Measurements from ENCODE around the gene KCNMA1.

KCNMA1 gene

GRCh38 chr10:77152256-77152655 lies 485.4 kb downstream of the KCNMA1 start:
- Histone ChIP-seq H3K9ac (ENCODE audit: low read length) (no peak overlapping the region), H3K36me3 (ENCODE audit: control insufficient read depth, insufficient read depth, low read length) (no peaks in the 10 kb centered on the region), H3K4me1 (ENCODE audit: control insufficient read depth, insufficient read depth, low read length) (peaks cover 6% of the 10 kb centered on the region)

GRCh38 chr10:77151408-77151807 lies 486.2 kb downstream of the KCNMA1 start:
- Histone ChIP-seq H3K4me1 (ENCODE audit: control insufficient read depth, insufficient read depth, low read length) (peaks cover 2% of the 10 kb centered on the region), H3K4me3 (ENCODE audit: low read length) (no peak overlapping the region), H3K36me3 (ENCODE audit: control insufficient read depth, insufficient read depth, low read length) (no peaks in the 10 kb centered on the region)

More at GRCh38 chr10:77152256-77152655, 485.4 kb downstream of the KCNMA1 start:
- H3K27ac ChIP-seq (ENCODE audit: low read depth, low read length), result no peak overlapping the region
- H3K4me3 ChIP-seq (ENCODE audit: low read length), result no peak overlapping the region
- no peaks in the 10 kb centered on the region for H3K27me3 ChIP-seq (ENCODE audit: control insufficient read depth, insufficient read depth, low read length)

GRCh38 chr10:77149706-77150105 lies 487.9 kb downstream of the KCNMA1 start:
- no peaks in the 10 kb centered on the region for H3K4me1 ChIP-seq (ENCODE audit: control insufficient read depth, insufficient read depth, low read length)
- no peaks in the 10 kb centered on the region for H3K27me3 ChIP-seq (ENCODE audit: control insufficient read depth, insufficient read depth, low read length)
- H3K27ac ChIP-seq (ENCODE audit: low read depth, low read length), result no peak overlapping the region
- no peak overlapping the region for H3K4me3 ChIP-seq (ENCODE audit: low read length)
- no peaks in the 10 kb centered on the region for H3K36me3 ChIP-seq (ENCODE audit: control insufficient read depth, insufficient read depth, low read length)
- H3K9ac ChIP-seq (ENCODE audit: low read length), result no peak overlapping the region

More at GRCh38 chr10:77151408-77151807, 486.2 kb downstream of the KCNMA1 start:
- H3K27ac ChIP-seq (ENCODE audit: low read depth, low read length), result no peak overlapping the region
- no peak overlapping the region for H3K9ac ChIP-seq (ENCODE audit: low read length)
- H3K27me3 ChIP-seq (ENCODE audit: control insufficient read depth, insufficient read depth, low read length), result no peaks in the 10 kb centered on the region

GRCh38 chr10:77149001-77149400 lies 488.6 kb downstream of the KCNMA1 start:
- H3K4me1 ChIP-seq (ENCODE audit: control insufficient read depth, insufficient read depth, low read length), result no peaks in the 10 kb centered on the region
- H3K27ac ChIP-seq (ENCODE audit: low read depth, low read length), result no peak overlapping the region
- H3K27me3 ChIP-seq (ENCODE audit: control insufficient read depth, insufficient read depth, low read length), result no peaks in the 10 kb centered on the region
- H3K9ac ChIP-seq (ENCODE audit: low read length), result no peak overlapping the region
- no peak overlapping the region for H3K4me3 ChIP-seq (ENCODE audit: low read length)
- no peaks in the 10 kb centered on the region for H3K36me3 ChIP-seq (ENCODE audit: control insufficient read depth, insufficient read depth, low read length)

GRCh38 chr10:77147871-77148270 lies 489.7 kb downstream of the KCNMA1 start:
- Histone ChIP-seq H3K4me3 (ENCODE audit: low read length) (no peak overlapping the region), H3K27ac (ENCODE audit: low read depth, low read length) (no peak overlapping the region), H3K9ac (ENCODE audit: low read length) (no peak overlapping the region), H3K27me3 (ENCODE audit: control insufficient read depth, insufficient read depth, low read length) (no peaks in the 10 kb centered on the region), H3K36me3 (ENCODE audit: control insufficient read depth, insufficient read depth, low read length) (no peaks in the 10 kb centered on the region), H3K4me1 (ENCODE audit: control insufficient read depth, insufficient read depth, low read length) (no peaks in the 10 kb centered on the region)

GRCh38 chr10:77146712-77147336 lies 490.8 kb downstream of the KCNMA1 start:
- Histone ChIP-seq H3K27ac (ENCODE audit: low read depth, low read length) (no peak overlapping the region), H3K4me1 (ENCODE audit: control insufficient read depth, insufficient read depth, low read length) (no peaks in the 10 kb centered on the region), H3K27me3 (ENCODE audit: control insufficient read depth, insufficient read depth, low read length) (no peaks in the 10 kb centered on the region), H3K9ac (ENCODE audit: low read length) (no peak overlapping the region), H3K36me3 (ENCODE audit: control insufficient read depth, insufficient read depth, low read length) (no peaks in the 10 kb centered on the region), H3K4me3 (ENCODE audit: low read length) (no peak overlapping the region)

- H3K27ac ChIP-seq (ENCODE audit: low read depth, low read length), result no peak overlapping the region
- no peaks in the 10 kb centered on the region for H3K36me3 ChIP-seq (ENCODE audit: control insufficient read depth, insufficient read depth, low read length)
- H3K4me1 ChIP-seq (ENCODE audit: control insufficient read depth, insufficient read depth, low read length), result no peaks in the 10 kb centered on the region
- H3K9ac ChIP-seq (ENCODE audit: low read length), result no peak overlapping the region
- H3K27me3 ChIP-seq (ENCODE audit: control insufficient read depth, insufficient read depth, low read length), result no peaks in the 10 kb centered on the region
- no peak overlapping the region for H3K4me3 ChIP-seq (ENCODE audit: low read length)
These were observed 493.0 kb downstream of the KCNMA1 start for GRCh38 chr10:77144656-77145055.

- no peaks in the 10 kb centered on the region for H3K27me3 ChIP-seq (ENCODE audit: control insufficient read depth, insufficient read depth, low read length)
- H3K4me1 ChIP-seq (ENCODE audit: control insufficient read depth, insufficient read depth, low read length), result no peaks in the 10 kb centered on the region
- H3K27ac ChIP-seq (ENCODE audit: low read depth, low read length), result no peak overlapping the region
- no peaks in the 10 kb centered on the region for H3K36me3 ChIP-seq (ENCODE audit: control insufficient read depth, insufficient read depth, low read length)
- H3K9ac ChIP-seq (ENCODE audit: low read length), result no peak overlapping the region
- H3K4me3 ChIP-seq (ENCODE audit: low read length), result no peak overlapping the region
These were observed 498.1 kb downstream of the KCNMA1 start for GRCh38 chr10:77139252-77140160.

GRCh38 chr10:77138541-77138940 lies 499.1 kb downstream of the KCNMA1 start:
- Histone ChIP-seq H3K27me3 (ENCODE audit: control insufficient read depth, insufficient read depth, low read length) (no peaks in the 10 kb centered on the region), H3K4me3 (ENCODE audit: low read length) (no peak overlapping the region), H3K36me3 (ENCODE audit: control insufficient read depth, insufficient read depth, low read length) (no peaks in the 10 kb centered on the region), H3K9ac (ENCODE audit: low read length) (no peak overlapping the region), H3K4me1 (ENCODE audit: control insufficient read depth, insufficient read depth, low read length) (no peaks in the 10 kb centered on the region), H3K27ac (ENCODE audit: low read depth, low read length) (no peak overlapping the region)

GRCh38 chr10:77135555-77135954 lies 502.1 kb downstream of the KCNMA1 start:
- H3K36me3 ChIP-seq (ENCODE audit: control insufficient read depth, insufficient read depth, low read length), result no peaks in the 10 kb centered on the region
- no peak overlapping the region for H3K27ac ChIP-seq (ENCODE audit: low read depth, low read length)
- no peaks in the 10 kb centered on the region for H3K27me3 ChIP-seq (ENCODE audit: control insufficient read depth, insufficient read depth, low read length)
- no peak overlapping the region for H3K9ac ChIP-seq (ENCODE audit: low read length)
- no peak overlapping the region for H3K4me3 ChIP-seq (ENCODE audit: low read length)
- no peaks in the 10 kb centered on the region for H3K4me1 ChIP-seq (ENCODE audit: control insufficient read depth, insufficient read depth, low read length)

GRCh38 chr10:77131214-77131613 lies 506.4 kb downstream of the KCNMA1 start:
- H3K36me3 ChIP-seq (ENCODE audit: control insufficient read depth, insufficient read depth, low read length), result no peaks in the 10 kb centered on the region
- no peaks in the 10 kb centered on the region for H3K27me3 ChIP-seq (ENCODE audit: control insufficient read depth, insufficient read depth, low read length)
- no peak overlapping the region for H3K9ac ChIP-seq (ENCODE audit: low read length)

GRCh38 chr10:77127243-77127642 lies 510.4 kb downstream of the KCNMA1 start:
- Histone ChIP-seq H3K4me3 (ENCODE audit: low read length) (no peak overlapping the region), H3K36me3 (ENCODE audit: control insufficient read depth, insufficient read depth, low read length) (no peaks in the 10 kb centered on the region), H3K4me1 (ENCODE audit: control insufficient read depth, insufficient read depth, low read length) (no peaks in the 10 kb centered on the region), H3K27me3 (ENCODE audit: control insufficient read depth, insufficient read depth, low read length) (no peaks in the 10 kb centered on the region), H3K9ac (ENCODE audit: low read length) (no peak overlapping the region), H3K27ac (ENCODE audit: low read depth, low read length) (no peak overlapping the region)

More at GRCh38 chr10:77131214-77131613, 506.4 kb downstream of the KCNMA1 start:
- Histone ChIP-seq H3K4me3 (ENCODE audit: low read length) (no peak overlapping the region), H3K4me1 (ENCODE audit: control insufficient read depth, insufficient read depth, low read length) (no peaks in the 10 kb centered on the region), H3K27ac (ENCODE audit: low read depth, low read length) (no peak overlapping the region)

Data from rectal smooth muscle tissue (tissue), 1 donor.